HCT116 (cell line): Measurements from ENCODE around the gene ALPP. TPM values are rescaled to one million over a fixed set of nuclear protein-coding genes. Genes with fewer than 3 reads are reported as not detected.
"Not testable (repeated sequence)": the region's sequence is repeated elsewhere in the genome, so short reads cannot be mapped to it uniquely, and the experiment has no call there.

Source experiments
- ATAC-seq: fragments of 200-7000 bp; cut with Tn5 transposase; 2 replicates; pipeline ENCODE4 v1.9.1; 2020; ENCODE audit warnings: mild to moderate bottlenecking, moderate library complexity
- BruUV-seq: library from RNA; stranded (reverse); fragments of 400-500 nt; replicated peaks from 2 replicates; lab custom pipeline; 2021; lab: Mats Ljungman, UMichigan
- CTCF ChIA-PET: fragments of 300-600 bp; sonication (Branson Sonifier 250); formaldehyde crosslinking; loops from one replicate; lab custom pipeline; 2021; ENCODE audit warnings: antibody characterized with exemption; lab: Charles Lee
- POLR2A ChIA-PET: fragments of 300-600, 350-600 bp; sonication (Branson Sonifier 250); formaldehyde crosslinking; loops from one replicate; lab custom pipeline; 2021; ENCODE audit warnings: antibody characterized with exemption; lab: Charles Lee
- RAD21 ChIA-PET, 2 experiments: fragments of 300-600 bp; sonication (Branson Sonifier 250); formaldehyde crosslinking; loops; one replicate each; lab custom pipeline; 2023; ENCODE audit warnings: low total read pairs in 2 of 2; ENCODE audit not compliant: uncharacterized antibody in 2 of 2, unreplicated experiment in 2 of 2, low non-redundant PET in 1 of 2; lab: Charles Lee
- DNase-seq: peaks from one replicate; pipeline ENCODE4 v3.0.0-alpha.2; 2010; ENCODE audit warnings: low read depth, low spot score
- H2AFZ ChIP-seq: fragments of 200-600 bp; shearing (Covaris generic), sonication (generic); 2 replicates; pipeline ENCODE4 v1.6.1; 2017; ENCODE audit warnings: low read depth, mixed run types, mixed read lengths, antibody characterized with exemption, low read length; ENCODE audit not compliant: poor library complexity, severe bottlenecking
- H3K27ac ChIP-seq: 2 replicates; pipeline ENCODE4 v1.5.1; 2012; ENCODE audit warnings: low read depth, low read length
- H3K27me3 ChIP-seq: fragments of 200-600 bp; sonication (generic); 2 replicates; pipeline ENCODE4 v1.6.1; 2016; ENCODE audit warnings: mixed run types, low read length, mixed read lengths; ENCODE audit not compliant: insufficient read depth
- H3K36me3 ChIP-seq, 2 experiments: fragments of 200-500 bp in 1 of 2; fragments of 200-600 bp in 1 of 2; sonication (Bioruptor generic) in 1 of 2; sonication (generic) in 1 of 2; 2 replicates each; pipeline versions ENCODE4 v1.5.1 to v1.6.1; 2014 to 2016; ENCODE audit warnings: low read length in 2 of 2, inconsistent platforms in 1 of 2, mixed read lengths in 1 of 2, mixed run types in 1 of 2; ENCODE audit not compliant: insufficient read depth in 2 of 2, control insufficient read depth in 1 of 2
- H3K4me1 ChIP-seq, 2 experiments: fragments of 200-600 bp in 1 of 2; sonication (generic) in 1 of 2; 2 replicates each; pipeline versions ENCODE4 v1.5.1 to v1.6.1; 2012 to 2017; ENCODE audit warnings: low read length in 2 of 2, inconsistent platforms in 1 of 2, mild to moderate bottlenecking in 1 of 2, mixed read lengths in 1 of 2, mixed run types in 1 of 2, moderate library complexity in 1 of 2; ENCODE audit not compliant: insufficient read depth in 2 of 2, control insufficient read depth in 1 of 2
- H3K4me2 ChIP-seq: fragments of 200-600 bp; sonication (generic); 2 replicates; pipeline ENCODE4 v1.6.1; 2017; ENCODE audit warnings: mixed run types, low read length, mixed read lengths
- H3K4me3 ChIP-seq, 2 experiments: fragments of 200-600 bp in 1 of 2; sonication (generic) in 1 of 2; replicated peaks in 1 of 2; 2 replicates each; pipeline ENCODE4 v1.5.1; 2011 to 2016; ENCODE audit warnings: low read length in 2 of 2, control low read depth in 1 of 2, low read depth in 1 of 2, mild to moderate bottlenecking in 1 of 2, mixed read lengths in 1 of 2, mixed run types in 1 of 2
- H3K79me2 ChIP-seq: fragments of 200-600 bp; sonication (generic); 2 replicates; pipeline ENCODE4 v1.6.1; 2017; ENCODE audit warnings: mild to moderate bottlenecking, mixed run types, low read length, moderate library complexity, mixed read lengths; ENCODE audit not compliant: insufficient read depth
- H3K9ac ChIP-seq: fragments of 200-600 bp; sonication (generic); 2 replicates; pipeline ENCODE4 v1.6.1; 2016; ENCODE audit warnings: low read length, mixed read lengths
- H3K9me2 ChIP-seq: fragments of 200-600 bp; sonication (generic), shearing (Covaris generic); 2 replicates; pipeline ENCODE4 v1.6.1; 2017; ENCODE audit warnings: mixed run types, mild to moderate bottlenecking, moderate library complexity; ENCODE audit not compliant: insufficient read depth
- H3K9me3 ChIP-seq, 2 experiments: fragments of 200-500 bp in 1 of 2; fragments of 200-600 bp in 1 of 2; sonication (Bioruptor generic) in 1 of 2; sonication (generic) in 1 of 2; 2 replicates each; pipeline ENCODE4 v1.6.1; 2014 to 2017; ENCODE audit warnings: low read length in 2 of 2, mixed read lengths in 2 of 2, inconsistent platforms in 1 of 2, low read depth in 1 of 2, mild to moderate bottlenecking in 1 of 2, mixed run types in 1 of 2, moderate library complexity in 1 of 2; ENCODE audit not compliant: control insufficient read depth in 1 of 2, insufficient read depth in 1 of 2
- H4K20me1 ChIP-seq: fragments of 200-600 bp; sonication (generic), shearing (Covaris generic); 2 replicates; pipeline ENCODE4 v1.6.1; 2017; ENCODE audit warnings: mixed run types, mild to moderate bottlenecking, moderate library complexity; ENCODE audit not compliant: insufficient read depth
- EGR1 ChIP-seq: IDR thresholded peaks from 2 replicates; pipeline ENCODE4 v1.6.1; 2012; ENCODE audit warnings: low read depth
- RAD21 ChIP-seq: IDR thresholded peaks from 2 replicates; pipeline ENCODE4 v1.6.1; 2012; ENCODE audit warnings: low read depth, mild to moderate bottlenecking
- intact Hi-C: fragments of 100-400 bp; cut with micrococcal nuclease; formaldehyde crosslinking; loops from 2 replicates; pipeline ENCODE4 v1.10.0; 2022
- total RNA-seq: library from RNA; stranded (reverse); gene quantifications from one replicate; pipeline ENCODE4 v1.2.1, GENCODE V29; 2021; ENCODE audit not compliant: unreplicated experiment

Gene ALPP
- total RNA-seq, 1 experiment from 2014 or later = 0.34 TPM

DNA sequence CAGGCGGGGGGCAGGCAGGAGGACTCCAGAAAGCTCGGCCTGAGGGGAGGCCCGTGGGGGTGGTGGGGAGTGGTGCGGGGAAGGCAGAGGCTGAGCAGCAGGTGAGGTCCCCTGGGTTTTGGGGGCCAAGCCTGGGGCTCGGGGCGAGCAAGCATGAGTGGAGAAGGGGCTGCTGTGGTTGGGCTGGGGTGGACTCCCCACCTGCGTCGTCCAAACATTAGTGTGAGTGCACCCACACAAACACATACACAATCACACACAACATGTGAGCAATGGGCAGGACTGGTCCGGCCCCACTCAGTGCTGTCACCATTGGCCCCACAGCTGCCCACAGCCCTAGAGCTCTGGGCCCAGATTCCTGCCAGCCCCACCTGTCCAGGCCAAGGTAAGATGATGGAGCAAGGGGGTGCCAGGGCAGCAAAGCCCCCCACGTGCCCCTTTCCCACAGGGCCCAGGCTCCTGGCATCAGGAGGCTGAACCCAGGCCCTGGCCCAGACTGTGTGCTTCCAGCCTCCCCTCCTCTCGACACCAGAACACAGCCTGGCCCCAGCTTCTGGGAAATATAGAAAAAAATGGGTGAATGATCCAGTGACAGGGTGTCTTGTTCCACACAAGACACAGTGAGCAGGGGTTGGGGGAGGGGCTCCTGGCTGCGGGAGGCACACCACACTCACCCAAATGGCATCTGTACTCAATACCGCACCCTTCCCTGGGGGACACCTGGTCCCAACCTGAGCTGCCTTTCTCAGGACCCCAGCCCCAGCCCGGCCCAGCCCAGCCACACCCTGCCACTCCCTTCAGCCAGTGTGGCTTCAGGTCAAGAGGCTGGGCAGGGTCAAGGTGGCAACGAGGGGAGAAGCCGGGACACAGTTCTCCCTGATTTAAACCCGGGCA is 463 bp upstream of the ALPP start:
- Histone ChIP-seq H3K9me3 (no peaks in the 10 kb centered on the region), H3K4me1 (peaks cover 3 to 10% of the 10 kb centered on the region in 2 experiments; a peak in 3 of 4 replicates), H3K9me2 (no peaks in the 10 kb centered on the region), H3K36me3 (no peaks in the 10 kb centered on the region), H3K27me3 (no peaks in the 10 kb centered on the region), H2AFZ (no peak overlapping the region), H3K4me3 (no peak overlapping the region), H4K20me1 (no peaks in the 10 kb centered on the region), H3K9ac (no peak overlapping the region), H3K4me2 (peak overlapping the region; percentile 32), H3K79me2 (no peaks in the 10 kb centered on the region), H3K27ac (no peak overlapping the region)
- ATAC-seq (peak; percentile 55), DNase-seq (no peak)
- CTCF ChIA-PET = no interaction called here
- intact Hi-C loops = no loop called here
- BruUV-seq = no TSS peak
- TF ChIP-seq RAD21 = no peak
- TF ChIP-seq EGR1 = no peak
- RAD21 ChIA-PET = interaction anchor here in 1 of 2 experiments (0.7 kb wide), 1 partner anchor 475 kb away, joined by 4 read pairs; no protein-coding TSS in a partner anchor
- POLR2A ChIA-PET = no interaction called here

DNA sequence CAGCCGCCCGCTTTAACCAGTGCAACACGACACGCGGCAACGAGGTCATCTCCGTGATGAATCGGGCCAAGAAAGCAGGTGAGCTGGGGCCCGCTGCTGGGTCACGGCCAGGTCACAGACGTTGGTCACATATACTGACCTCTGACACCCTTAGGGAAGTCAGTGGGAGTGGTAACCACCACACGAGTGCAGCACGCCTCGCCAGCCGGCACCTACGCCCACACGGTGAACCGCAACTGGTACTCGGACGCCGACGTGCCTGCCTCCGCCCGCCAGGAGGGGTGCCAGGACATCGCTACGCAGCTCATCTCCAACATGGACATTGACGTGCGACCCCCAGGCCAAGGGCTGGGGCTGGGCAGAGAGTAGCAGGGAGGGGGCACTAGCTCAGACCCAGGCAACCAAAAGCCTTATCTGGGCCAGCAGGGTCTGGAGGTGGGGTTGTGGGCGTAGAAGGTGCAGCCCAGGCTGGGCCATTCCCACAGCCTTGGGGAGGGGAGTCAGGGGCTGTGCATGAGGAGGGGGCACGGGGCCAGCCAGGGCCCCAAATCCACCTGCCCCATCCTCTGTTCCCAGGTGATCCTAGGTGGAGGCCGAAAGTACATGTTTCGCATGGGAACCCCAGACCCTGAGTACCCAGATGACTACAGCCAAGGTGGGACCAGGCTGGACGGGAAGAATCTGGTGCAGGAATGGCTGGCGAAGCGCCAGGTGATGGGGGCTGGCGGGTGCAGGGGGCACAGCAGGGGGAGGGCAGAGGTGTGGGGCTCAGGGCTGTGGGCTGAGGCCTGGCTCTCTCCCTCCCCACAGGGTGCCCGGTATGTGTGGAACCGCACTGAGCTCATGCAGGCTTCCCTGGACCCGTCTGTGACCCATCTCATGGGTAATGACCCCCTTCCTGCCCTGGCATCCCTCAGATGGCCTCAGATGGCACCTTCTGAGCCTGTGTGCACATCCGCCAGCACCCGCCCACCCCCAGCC is 1.3 kb downstream of the ALPP start:
- H2AFZ ChIP-seq, H3K9me3 ChIP-seq, H3K4me2 ChIP-seq, RAD21 ChIA-PET, H3K27me3 ChIP-seq, H3K27ac ChIP-seq, H3K9ac ChIP-seq, H3K4me1 ChIP-seq, POLR2A ChIA-PET, CTCF ChIA-PET, H4K20me1 ChIP-seq, H3K4me3 ChIP-seq, ATAC-seq, DNase-seq, BruUV-seq, intact Hi-C loops, H3K79me2 ChIP-seq, H3K9me2 ChIP-seq, H3K36me3 ChIP-seq: not testable (repeated sequence)

DNA sequence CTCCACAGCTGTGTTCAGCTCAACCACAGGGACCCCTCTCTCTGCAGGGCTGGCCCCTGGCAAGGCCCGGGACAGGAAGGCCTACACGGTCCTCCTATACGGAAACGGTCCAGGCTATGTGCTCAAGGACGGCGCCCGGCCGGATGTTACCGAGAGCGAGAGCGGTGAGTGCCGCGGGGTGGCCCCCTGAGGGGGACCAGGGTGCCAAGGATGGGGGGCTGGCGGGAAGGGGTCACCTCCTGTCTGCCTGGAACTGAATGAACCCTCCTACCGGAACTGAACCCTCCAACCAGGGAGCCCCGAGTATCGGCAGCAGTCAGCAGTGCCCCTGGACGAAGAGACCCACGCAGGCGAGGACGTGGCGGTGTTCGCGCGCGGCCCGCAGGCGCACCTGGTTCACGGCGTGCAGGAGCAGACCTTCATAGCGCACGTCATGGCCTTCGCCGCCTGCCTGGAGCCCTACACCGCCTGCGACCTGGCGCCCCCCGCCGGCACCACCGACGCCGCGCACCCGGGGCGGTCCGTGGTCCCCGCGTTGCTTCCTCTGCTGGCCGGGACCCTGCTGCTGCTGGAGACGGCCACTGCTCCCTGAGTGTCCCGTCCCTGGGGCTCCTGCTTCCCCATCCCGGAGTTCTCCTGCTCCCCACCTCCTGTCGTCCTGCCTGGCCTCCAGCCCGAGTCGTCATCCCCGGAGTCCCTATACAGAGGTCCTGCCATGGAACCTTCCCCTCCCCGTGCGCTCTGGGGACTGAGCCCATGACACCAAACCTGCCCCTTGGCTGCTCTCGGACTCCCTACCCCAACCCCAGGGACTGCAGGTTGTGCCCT is 2.9 kb downstream of the ALPP start:
- H3K27ac ChIP-seq, H3K79me2 ChIP-seq, H3K36me3 ChIP-seq, H4K20me1 ChIP-seq, BruUV-seq, H2AFZ ChIP-seq, H3K27me3 ChIP-seq, CTCF ChIA-PET, H3K4me2 ChIP-seq, intact Hi-C loops, H3K9me2 ChIP-seq, DNase-seq, POLR2A ChIA-PET, H3K4me3 ChIP-seq, H3K9me3 ChIP-seq, RAD21 ChIA-PET, ATAC-seq, H3K9ac ChIP-seq: not testable (repeated sequence)
- H3K4me1 ChIP-seq = peaks cover 15 to 23% of the 10 kb centered on the region in 2 experiments
